ENCODE results near the gene ATP6AP2. TPM values are rescaled to one million over a fixed set of nuclear protein-coding genes. Genes with fewer than 3 reads are reported as not detected.

The ATP6AP2 gene
- total RNA-seq (2014; rRNA removed; shearing (Covaris generic)) = 38.2 and 47.0 TPM in 2 replicates

GRCh38 chrX:40580537-40581335 lies at the start of gene ATP6AP2:
TSS of gene ATP6AP2 (plus strand) at chrX:40580970. CDS start at chrX:40581066, 96 bp downstream.

GRCh38 chrX:40623139-40623536 lies 42.4 kb downstream of the ATP6AP2 start, which contains the start of gene MPC1L:
TSS of gene MPC1L (plus strand) at chrX:40623428. CDS start at chrX:40623566, 138 bp downstream.

GRCh38 chrX:40647307-40648197 lies 66.8 kb downstream of the ATP6AP2 start, which contains the start of gene CXorf38:
TSS of gene CXorf38 (minus strand) at chrX:40647561. CDS start at chrX:40647520, 41 bp downstream.

Small RNA genes within 50 kb of the gene (small RNA-seq; reads per million reads assigned to genes)
- not detected for gene RNU7-164P

Other genes with a start within 250 kb of the ATP6AP2 start
- not detected in 2 replicates for gene MPC1L, start 42.5 kb downstream of the ATP6AP2 start, total RNA-seq (2014; rRNA removed; shearing (Covaris generic))
- 27.6 and 33.0 TPM in 2 replicates for gene CXorf38, start 66.6 kb downstream of the ATP6AP2 start, total RNA-seq (2014; rRNA removed; shearing (Covaris generic))
- 24.0 and 30.3 TPM in 2 replicates for gene MED14, start 154.6 kb downstream of the ATP6AP2 start, total RNA-seq (2014; rRNA removed; shearing (Covaris generic))

All from A375 (cell line).